HG03139 (cell line): Measurements from ENCODE around the gene PLXNC1.

ENCODE experiments used
- ATAC-seq: cut with Tn5 transposase; IDR thresholded peaks from one replicate; pipeline ENCODE4 v1.9.1; 2021; ENCODE audit not compliant: unreplicated experiment

PLXNC1 gene

DNA sequence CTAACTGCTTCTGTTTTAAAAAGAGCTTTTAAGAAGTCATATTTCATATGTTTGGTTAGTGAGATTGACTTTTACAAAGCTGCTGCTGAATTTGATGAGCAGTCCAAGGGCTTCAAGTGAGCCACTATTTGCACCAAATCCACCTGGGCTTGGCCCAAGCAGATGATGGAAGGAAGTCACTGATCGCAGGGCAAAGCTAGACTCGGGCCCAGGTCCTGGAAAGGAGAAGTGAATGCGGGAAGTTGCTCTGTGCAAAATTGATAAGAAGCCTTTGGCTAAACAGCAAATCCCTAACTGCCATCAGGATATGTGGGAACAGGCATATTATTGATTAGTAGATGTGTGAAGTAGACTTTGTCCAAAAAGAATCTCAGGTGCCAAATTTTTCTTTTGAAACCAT, 30.5 kb downstream of the PLXNC1 start:
- ATAC-seq = no peak

DNA sequence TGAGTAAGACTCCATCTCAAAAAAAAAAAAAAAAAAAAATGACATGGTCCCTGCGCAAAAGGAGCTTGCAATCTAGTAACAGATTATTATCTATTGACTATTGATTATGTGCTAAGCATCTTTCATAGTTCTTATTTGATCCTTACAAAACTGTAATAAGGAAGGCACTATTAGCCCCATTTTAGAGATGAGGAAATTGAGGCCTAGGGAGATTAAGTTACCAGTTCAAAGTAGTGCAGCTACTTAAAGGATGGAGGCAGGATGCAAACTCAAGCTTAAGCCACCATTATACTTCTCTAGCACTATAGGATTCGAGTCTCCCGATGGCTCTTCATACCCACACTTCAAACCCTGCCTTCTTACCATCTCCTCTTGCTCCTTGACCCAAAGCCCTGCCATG, 31.3 kb downstream of the PLXNC1 start:
- no peak for ATAC-seq

DNA sequence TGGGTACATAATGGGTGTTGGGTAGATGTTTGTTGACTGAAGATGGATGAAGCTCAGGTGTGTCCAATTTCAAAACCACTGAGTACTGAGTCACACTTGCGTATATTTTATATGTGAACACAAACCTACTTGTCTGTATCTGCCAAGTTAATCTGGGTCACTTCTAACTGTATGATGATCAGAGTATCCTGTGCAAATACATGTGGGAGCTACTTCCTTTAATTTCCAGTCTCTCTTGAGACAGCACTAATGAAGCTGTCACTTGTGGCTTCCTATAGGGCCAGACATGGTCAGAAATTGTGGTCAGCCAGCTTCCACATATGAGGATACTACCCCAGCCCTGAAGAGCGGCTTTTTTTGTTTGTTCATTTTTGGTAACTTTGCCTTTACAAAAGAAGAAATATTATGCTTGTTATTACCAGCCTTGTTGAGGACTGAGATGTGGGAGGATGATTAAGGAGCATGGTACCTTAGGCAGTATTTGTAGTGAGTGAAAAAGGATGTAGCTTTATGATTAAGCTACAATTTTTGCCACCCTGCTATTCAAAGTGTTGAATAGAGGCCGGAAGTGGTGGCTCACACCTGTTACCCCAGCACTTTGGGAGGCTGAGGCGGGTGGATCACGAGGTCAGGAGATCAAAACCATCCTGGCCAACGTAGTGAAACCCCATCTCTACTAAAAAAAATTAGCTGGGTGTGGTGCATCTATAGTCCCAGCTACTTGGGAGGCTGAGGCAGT, 32.4 kb downstream of the PLXNC1 start:
- no peak for ATAC-seq

DNA sequence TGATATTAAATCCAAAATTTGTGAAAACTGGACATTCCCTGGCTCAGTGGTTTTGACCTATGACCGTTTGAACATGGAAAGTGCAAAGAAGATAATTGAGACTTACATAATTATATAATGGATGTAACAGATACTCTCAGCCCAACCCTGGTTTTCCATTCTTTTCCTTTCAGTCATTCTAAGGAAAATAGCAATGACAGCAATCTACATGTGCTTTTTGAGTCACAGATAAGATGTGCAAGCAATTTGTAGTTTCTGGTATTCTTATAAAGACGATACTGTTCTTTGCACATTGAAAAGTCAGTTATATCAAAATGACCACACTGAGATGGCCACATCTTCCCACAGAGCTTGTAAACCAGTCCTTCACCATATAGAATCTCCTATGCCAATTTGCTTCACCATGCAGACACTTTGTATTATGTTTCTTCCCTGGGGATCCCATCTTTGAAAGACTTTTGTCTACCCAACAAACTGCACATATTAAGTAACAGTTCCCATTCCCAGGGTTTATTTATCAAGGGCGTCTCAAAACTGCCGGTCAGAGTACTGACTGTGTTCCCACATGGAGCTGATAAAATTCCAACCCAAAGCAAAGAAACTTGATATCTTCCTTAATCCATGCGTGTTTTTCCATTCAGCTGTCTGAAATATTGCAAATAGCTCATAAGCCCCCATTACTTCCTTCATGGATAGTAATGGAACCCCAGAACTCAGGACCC, 34.8 kb downstream of the PLXNC1 start:
- no peak for ATAC-seq

DNA sequence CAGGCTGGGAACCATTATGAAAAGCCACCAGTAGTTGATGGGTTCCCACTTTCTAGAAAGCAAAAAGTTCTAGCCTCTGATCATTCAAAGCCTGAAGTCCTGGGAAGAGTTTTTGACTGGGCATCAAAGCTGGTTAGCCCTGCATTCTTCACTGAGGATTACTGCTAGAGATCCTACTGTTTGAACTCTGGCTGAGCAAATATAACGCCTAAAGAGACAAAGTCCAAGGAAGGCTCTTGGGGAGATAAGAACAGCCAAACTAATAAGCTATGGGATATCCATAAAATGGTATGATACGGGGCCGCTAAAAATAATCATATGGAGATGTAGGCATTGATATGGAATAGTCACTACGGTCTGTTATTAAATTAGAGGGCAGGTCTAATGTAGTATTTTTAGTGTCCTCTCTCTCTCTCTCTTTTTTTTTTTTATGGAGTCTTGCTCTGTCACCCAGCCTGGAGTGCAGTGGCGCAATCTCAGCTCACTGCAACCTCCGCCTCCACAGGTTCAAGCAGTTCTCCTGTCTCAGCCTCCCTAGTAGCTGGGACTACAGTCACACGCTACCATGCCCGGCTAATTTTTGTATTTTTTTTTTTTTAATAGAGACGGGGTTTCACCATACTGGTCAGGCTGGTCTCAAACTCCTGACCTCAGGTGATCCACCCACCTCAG, 35.5 kb downstream of the PLXNC1 start:
- no peak for ATAC-seq

DNA sequence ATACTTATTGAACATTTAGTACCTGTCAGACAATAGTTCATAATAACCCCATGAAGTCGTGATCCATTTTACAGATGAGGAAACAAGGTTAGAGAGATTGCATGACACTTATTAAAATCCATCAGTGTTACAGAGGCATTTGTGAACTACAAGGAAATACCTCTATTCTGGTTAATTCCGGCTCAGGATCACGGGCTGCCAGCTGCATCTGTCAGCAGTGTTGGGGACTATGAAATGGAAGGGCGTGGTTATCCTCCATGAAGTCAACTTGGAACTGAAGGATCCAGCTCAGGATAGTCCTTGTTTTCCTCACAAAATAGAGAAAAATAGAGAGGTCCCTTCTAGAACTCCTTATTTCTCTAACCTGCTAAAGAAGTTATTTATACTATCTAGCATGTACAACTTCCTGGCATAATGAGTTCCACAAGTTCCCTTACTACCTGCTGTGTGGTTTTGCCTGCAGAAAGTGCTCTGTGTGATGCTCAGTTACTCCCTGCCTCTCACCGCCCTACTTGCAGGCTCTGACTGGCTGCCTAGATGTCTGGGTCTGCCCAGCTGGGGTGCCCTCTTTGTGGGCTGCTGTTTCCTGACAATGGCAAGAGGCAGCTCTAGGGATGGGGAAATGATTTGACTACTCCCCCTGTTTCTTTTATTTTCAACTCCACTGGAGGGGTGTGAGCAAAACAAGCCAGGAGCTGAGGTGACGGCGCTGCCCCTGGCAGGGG, 36.8 kb downstream of the PLXNC1 start:
- no peak for ATAC-seq

DNA sequence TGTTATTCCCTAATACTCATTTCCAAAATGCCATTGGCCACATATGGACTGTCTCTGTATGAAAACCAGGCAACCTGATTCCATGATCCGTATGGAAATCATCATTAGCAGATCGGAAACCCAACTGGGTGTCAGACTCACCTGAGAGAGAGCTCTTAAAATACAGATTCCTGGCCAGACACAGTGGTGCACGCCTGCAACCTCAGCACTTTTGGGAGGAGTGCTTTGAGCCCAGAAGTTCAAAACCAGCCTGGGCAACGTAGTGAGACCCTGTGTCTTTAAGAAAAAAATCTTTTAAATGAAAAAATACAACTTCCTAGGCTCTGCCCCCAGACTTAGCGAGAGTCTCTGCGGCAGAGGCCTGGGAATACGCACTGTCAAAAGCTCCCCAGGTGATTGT, 37.4 kb downstream of the PLXNC1 start:
- ATAC-seq = no peak

DNA sequence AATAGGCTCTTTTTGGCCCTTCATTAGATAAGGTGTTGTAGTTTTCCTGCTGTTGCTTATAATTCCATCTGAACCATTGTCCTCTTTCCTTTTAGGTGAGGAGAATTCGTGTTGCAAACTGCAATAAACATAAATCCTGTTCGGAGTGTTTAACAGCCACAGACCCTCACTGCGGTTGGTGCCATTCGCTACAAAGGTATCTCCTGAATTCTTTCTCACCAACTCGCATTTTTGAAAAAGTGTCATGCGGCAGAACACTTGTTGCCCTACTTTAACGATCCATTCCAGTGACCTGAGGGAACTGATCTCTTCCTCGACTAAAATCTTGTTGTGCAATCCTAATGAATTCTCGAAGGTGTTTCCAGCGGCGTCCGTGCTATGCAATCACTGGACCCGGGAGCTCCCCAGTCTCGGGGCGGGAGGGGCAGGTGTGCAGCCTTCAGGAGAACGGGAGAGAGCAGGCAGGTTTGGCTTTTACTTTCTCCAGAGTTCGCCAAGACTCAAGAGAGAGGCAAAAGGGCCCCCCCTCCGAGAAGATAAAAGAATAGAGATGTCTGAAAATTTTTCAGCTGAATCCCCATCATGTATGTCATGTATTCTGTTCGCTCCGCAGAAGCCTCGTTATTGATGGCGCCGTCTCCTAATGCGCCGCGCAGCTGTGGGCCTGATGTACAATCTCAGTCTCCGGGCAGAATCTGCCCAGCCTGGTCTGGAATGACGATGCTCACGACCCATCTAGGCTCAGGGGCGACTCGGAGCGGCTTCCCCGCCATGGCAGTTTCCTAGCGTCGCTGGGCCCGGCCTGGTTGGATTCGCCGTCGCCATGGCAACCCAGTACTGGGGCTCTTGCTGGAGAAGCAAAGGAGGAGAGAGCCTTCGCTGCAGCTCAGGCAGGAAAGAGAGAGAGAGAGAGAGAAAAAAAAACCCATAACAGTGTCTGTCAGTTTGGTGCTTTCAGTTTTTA, 38.2 kb downstream of the PLXNC1 start:
- ATAC-seq = no peak

DNA sequence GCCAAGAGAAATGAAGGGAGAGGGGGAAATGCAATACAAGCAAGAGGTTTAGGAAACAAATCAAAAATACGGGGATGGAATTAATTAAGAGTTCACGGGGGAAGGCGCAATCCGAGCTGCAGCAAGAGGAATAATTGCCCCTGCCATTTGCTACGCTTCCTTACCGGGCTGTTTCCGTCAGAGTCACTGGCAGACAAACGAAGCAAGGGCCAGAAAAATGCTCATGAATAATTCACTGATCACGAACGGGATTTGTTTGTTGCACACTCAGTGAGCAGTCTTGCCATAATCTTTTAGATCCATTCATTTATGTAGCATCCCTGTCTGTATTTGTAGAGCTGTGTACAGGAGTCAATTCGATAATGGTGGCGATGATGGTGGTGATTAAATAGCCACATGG, 39.0 kb downstream of the PLXNC1 start:
- no peak for ATAC-seq

DNA sequence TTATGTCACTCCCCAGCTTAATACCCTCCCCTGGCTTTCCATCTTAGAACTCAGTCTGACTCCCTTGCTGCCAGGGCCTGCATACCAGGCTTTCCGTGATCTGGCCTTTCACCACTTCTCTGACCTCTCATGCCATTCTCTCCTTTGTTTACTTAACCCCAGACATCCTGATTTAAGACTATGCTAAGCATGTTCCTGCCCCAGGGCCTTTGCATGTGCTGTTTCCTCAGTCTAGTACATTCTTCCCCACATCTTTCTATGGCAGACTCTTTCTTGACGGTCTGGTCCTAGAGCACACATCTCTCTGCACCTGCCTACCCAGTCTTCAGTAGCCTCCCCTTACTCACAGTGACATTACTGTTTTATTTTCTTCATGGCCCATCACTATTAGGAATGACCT, 42.2 kb downstream of the PLXNC1 start:
- ATAC-seq = no peak

DNA sequence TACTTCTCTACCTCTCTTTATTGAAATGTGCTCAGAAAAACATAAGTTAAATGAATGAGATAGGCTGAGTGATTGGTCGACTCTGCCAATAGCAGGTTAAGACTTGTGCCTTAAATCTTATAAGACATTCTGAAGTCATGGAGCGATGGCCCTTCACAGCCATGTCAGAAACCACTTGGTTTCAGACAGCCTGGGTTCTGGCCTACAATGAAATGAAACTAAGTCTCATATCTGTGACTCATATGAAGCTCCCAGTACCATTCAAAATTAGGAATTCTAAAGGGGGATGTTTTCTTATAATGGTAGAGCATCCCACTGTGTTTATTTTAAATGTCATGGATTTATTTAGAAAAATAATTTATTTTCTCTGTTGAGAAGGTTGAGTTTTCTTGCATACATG, 42.6 kb downstream of the PLXNC1 start:
- ATAC-seq = no peak

DNA sequence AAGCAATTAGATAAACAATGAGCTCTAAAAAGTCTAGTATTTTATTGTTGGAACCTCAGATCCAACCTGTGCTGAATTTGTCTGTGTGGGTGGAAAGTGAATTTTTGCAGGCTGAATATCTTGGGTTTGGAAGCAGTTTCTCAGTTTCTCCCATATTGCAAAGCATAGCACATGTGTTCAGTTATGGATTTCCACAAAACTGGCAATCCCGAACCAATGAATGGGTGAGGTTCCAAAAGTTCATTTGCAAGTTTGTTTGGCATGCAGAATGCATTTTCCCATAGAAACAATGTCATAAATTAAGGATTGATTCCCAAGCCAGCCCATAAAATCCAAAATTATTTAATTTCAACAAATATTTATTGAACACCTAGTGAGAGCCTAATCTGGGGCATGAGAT, 43.4 kb downstream of the PLXNC1 start:
- ATAC-seq = no peak

DNA sequence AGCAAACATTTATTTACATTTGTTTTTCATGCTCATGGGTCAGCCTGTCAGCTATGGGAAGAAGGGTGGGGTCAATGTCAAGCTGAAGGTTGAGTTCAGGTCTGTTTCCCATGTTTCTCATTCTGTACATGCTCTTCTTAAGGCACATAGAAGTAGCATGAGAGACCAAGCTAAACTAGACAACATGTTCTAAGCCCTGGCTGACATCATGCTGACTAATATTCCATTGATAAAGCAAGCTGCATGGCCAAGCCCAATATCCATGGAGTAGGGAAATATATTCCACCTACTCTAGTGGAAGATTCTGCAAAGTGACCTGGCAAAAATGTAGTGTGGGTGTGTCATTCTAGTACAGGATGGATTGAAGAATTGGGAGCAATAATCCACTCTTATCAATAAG, 44.1 kb downstream of the PLXNC1 start:
- no peak for ATAC-seq

DNA sequence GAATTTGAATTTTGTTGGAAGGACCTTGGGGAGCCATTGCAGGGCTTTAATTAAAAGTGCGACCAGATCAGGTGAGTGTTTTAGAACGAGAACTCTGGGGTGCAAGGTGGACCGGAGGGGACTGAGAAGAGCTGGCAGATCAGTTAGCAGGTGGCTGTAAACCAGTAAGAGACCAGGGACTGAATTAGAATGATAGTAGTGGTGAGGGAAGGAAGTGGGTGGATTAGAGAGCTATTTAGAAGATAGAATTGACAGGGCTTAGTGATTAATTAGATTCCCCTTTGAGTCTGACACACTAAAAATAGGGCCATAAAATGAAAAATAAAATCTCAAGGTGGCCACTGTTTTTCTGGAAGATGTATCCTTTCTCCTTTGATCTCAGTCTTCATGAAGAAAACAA, 44.8 kb downstream of the PLXNC1 start:
- no peak for ATAC-seq

DNA sequence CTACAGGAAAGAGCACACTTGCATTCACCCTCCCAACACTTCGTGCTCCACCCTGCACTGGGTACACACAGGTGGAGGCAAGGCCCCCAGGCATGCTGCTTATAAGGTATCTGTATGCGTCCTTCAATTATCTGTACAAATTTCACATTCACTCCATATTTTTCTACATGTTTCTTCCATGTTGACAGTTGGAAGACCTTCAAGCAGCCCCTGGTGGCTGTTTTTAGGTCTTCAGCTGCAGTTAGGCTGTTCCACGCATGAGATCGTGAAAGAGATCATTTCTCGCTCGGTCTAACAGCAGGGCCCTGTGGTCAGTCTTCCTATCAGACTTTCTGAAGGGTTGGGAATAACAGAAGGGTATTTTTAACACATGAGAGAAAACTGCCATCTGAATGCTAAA, 47.1 kb downstream of the PLXNC1 start:
- ATAC-seq = no peak

DNA sequence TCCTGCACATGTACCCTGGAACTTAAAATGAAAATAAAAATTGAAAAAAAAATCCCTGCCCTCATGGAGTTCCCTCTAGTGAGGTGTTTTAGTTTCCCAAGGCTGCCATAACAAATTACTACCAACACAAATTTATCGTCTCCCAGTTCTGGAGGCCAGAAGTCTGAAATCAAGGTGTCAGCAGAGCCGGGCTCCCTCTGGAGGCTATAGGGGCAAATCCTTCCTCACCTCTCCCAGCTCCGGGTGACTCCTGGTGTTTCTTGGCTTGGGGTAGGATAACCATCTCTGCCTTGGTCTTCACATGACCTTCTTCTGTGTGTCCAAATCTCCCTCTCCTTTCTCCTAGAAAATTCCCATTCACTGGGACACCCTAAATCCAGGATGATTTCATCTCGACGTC, 50.1 kb downstream of the PLXNC1 start:
- ATAC-seq = no peak

DNA sequence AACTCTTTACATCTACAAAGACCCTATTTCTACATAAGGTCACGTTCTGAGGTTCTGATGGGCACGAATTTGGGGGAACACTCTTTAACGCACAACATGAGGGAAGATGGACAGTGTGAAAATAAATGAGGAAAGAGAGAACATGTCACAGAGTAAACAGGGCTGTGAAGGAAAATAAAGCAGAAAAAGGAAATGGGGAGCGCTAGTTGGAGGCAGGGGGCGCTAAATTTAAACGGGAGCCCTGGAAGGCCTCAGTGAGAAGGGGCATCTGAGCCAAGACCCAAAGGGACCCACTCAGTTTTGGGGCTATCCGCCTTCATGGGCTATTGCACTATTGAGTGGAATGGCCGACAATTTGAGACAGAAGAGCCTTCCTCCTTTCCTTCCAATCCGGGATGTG, 50.5 kb downstream of the PLXNC1 start:
- no peak for ATAC-seq

DNA sequence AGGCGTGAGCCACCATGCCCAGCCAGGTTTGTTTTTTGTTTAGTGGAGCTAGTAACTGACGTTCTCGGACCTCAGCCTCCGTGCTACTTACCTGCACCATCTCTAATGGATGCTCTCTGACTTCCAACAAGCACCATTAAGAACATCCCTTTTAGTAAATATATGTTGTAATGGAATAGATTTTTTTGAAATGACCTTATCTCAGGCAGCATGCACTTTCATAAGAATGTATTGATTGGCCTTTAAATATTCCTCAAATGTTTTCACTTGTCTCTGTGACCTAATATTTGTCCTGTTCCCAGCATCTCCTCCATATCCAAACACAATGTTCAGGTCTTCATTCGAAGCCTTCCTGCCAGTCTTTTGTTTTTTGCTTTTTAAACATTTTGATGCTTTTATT, 51.7 kb downstream of the PLXNC1 start:
- no peak for ATAC-seq

DNA sequence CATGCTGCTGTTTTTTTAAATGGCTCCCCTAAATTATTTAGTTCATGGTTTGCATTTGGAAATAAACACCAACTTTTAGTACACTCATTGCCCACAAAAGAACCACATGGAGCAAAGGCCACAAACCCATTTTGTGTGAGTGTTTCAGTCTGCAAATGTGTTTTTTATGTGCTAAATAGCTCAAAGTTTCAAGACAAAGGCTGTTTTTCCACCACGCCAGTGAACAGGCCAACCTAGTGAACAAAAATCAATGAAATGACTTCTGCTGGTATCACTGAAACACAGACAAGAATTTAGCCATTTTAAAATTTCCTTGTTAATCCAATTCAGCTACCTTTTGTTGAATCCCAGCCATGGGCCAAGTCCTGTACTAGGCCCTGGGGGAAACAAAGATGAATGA, 52.3 kb downstream of the PLXNC1 start:
- ATAC-seq = no peak
